ENCODE results near the gene ARHGEF7.

Gene ARHGEF7

DNA sequence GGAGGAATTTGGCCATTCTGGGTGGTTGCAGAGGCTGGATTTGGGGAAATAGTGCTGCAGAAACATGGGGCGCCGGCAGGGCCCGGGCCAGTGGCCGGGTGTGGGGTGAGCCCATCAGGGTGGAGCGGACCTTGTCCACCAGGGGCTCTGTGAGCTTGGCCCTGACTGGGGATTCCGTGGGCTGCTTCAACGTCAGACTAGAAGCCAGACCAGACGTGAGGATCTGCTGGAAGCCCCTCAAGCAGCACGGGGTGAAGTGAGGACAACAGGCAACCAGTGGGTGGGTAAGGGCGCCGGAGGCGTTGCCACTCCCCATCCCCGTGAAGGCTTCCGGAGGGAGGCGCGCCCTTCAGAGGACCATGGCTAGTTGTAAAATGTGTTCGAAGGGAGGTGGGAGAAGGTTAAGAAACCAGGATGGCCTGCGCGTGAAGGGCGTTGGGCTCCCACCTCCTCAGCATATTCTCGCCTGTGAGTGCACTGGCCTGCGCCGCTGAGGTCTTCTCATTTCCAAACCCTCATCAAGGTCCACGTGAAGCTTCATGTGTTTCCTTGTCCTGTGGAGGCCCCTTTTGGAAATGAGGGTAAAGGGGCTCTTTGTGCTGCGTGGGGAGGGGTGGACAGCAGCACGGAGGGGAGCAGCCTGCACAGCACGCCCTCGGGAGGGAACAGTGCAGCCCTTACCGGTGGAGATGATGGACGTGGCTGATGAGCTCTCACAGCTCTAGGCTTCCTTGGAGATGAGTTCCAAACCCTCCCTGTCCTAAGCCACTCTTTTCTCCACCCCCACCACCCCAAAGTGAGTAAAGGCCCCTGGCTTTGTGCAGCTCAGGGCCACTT is 213.7 kb downstream of the ARHGEF7 start:
- no peak for DNase-seq

DNA sequence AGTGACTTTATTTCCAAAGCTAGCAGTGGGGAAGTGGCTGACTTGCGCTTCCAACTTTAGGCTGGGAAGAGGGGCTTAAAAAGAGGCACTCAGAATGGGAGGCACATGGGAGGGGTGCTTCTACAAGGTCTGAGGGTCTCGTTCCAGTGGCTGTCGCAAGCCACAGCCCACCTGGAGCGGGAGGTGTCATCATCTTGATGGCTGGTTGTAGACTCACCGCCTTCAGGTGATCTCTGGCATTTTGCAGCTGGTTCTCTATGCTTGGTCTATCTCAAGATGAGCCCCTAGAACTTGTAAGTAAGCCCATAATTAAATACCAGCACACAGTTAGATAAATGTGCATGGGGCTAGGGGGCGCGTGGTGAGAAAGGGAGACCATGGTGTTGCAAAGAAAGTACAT is 214.5 kb downstream of the ARHGEF7 start:
- DNase-seq = no peak

DNA sequence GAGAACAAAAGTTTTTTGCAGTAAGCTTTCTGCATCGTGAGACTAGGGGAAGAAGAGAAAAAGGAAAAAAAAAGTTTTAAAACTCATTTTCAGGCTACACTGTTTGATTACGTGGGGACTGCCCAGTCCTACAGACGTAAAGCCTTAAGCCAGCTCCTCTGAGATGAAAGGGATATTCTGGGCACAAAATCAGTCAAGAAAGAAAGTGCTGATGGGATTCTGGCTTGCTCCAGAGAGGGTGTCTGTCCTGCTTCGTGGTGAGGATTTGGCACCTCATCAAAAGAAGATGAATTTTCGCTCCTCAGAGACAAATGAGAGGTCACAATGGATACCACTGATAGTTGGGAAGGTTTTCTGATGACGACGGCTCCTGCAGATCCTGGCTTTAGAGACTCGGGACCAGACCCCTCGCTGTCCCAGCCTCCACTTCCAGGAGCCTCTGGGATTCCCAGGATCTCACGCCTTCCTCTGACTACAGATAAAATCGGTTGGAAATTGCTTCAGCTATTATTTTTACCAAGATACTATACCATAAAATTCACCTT is 215.0 kb downstream of the ARHGEF7 start:
- DNase-seq = no peak

DNA sequence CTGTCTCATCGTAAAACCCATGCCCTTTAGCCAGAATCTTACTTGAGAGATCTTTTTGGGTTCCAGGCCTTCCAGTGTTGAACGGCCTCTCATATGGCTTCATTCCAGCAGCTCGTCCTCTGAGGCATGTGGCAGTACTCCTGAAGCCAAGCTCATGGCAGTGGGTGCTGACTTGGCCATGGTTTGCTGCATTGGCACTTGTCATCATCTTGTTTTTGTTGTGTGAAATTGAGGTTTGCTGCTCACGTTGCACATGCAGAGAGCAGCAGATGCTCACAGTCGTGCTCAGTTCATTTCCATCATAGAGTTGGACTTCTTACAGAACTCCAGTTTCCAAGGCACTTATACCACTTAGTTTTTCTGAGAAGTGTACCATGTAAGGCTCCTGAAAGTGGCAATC is 220.2 kb downstream of the ARHGEF7 start:
- DNase-seq = no peak

DNA sequence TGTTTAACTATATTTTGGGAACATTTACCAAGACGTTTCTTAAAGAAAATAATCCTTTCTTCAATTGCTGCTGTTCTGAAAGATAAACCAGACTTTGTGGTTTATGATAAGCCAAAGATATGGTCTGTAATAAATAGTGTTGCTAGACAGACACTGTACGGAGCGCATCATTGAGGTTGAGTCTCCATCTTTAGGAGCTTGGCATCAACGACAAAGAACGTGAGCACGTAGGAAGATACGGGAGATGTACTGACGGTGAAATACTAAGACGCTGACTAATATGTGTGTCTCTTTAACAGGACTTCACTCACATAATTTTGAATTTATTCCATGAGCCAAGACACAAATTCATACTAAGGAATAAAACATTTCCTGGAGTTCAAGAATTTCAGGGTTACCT is 221.6 kb downstream of the ARHGEF7 start:
- DNase-seq = no peak

DNA sequence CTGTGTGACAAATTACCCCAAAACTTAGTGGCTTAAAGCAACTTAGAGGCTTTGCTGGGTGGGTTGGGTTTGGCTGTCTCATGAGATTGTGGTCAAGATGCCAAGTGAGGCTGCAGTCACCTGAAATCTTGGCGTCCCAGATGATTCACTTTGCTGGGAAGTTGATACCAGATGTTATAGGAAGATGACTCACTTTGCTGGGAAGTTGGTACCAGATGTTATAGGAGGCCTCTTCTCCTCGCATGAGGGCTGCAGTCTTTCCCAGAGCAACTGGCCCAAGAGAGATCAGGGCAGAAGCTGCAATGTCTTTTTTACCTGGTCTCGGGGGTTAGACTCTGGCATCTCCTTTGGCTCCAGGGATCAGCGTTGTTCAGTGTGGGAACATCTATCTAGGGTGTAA is 222.1 kb downstream of the ARHGEF7 start:
- DNase-seq = no peak

DNA sequence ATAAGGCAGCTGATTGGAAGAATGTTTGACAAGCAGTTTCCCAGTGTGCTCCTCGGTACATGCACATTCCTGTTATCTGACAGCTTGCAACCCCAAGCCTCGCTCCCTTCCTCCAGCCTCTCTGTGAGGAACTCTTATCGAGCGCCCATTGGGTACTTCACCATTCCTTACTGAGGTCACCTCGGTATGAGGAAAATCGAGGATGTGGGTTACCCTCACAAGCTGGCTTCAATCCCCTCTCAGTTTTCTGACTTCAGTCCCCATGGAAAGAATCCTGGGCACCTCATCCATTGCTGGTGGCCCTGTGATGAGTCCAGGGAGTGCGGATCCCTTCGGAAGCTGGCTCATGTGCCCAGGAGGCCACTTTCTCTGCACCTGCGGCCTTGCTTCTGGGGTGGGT is 222.6 kb downstream of the ARHGEF7 start:
- no peak for DNase-seq

DNA sequence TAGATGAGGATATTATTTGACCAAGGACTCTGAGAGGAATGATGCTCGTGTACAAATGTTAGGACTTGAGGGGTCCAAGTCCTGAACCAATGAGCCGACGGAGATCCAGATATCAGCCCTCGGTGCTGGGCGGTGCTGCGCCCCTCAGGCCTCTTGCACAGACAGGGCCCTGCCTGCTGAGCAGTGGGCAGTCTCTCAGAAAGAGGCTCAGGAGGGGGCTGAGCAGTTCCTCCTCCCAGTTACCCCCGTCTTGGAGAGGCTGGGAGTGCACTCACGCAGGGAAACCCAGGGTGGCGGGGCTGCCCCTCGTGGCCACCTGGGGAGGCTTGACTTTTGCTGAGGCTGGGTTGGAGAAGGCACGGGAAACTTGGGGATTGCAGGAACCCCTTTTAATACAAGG is 223.7 kb downstream of the ARHGEF7 start:
- DNase-seq = no peak

DNA sequence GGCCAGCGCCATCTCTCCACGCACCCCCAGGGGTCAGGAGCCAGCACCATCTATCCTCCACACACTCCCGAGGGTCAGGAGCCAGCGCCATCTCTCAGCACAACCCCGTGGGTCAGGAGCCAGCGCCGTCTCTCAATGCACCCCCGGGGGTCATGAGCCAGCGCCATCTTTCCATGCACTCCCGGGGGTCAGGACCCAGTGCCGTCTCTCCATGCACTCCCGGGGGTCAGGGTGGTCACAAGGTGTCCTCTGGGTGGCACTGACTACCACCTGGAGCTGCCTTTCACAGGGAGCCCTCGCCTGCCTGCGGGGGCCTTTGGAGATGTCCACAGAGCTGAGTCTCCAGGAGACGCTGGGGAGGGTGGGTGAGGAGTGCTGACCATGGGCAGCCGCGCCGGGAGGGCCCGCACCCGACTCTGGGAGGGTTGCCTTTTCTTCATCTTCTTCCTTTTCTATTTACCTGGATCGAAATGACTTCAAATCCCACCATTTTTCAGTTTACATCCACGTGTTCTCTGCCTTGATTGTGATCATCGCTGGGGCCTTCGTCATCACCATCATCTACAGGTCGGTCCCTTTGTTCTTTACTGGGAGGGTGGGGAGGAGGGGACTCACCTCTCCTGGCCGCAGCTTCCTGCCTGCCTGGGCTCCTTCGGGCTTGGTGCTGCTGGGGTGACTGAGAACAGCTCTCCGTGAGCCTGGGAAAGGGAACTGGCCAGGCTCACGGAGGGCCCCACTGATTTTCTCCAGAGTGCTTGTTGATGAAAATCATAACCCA is 224.4 kb downstream of the ARHGEF7 start:
- DNase-seq = no peak

DNA sequence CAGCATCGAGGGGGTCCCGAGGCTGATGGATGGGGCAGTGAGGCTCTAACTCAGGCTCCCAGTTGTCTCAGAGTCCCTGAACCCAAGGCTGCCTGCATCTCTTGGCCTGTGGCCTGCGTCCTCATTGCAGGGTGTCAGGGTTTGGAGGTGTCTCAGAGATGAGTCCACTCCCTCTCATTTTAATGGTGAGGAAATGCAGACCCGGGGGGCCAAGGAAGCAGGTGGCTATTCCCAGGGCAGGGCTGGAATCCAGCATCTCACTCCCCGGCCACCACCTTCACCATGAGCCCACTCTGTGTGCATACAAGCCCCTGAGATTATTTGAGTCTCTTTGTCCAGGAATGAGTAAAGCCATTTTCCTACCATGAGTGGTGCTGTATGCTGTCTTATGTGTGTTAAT is 226.8 kb downstream of the ARHGEF7 start:
- DNase-seq = no peak

DNA sequence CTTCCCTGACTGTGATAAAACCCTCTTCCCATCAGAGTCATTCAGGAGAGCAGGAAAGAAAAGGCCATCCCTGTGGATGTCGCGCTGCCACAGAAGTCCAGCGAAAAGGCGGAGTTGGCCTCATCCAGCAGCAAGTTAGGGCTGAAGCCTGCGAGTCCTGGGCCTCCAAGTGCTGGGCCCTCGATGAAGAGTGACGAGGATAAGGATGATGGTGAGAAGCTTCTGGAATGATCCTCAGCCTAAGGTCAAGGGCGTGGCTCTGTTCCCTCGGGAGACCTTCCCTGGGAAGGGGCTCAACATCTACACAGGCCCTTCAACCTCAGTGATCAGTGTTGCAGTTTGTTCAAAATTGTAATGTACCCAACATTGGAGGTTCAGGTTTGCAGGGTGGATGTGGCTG is 227.6 kb downstream of the ARHGEF7 start:
- DNase-seq = no peak

DNA sequence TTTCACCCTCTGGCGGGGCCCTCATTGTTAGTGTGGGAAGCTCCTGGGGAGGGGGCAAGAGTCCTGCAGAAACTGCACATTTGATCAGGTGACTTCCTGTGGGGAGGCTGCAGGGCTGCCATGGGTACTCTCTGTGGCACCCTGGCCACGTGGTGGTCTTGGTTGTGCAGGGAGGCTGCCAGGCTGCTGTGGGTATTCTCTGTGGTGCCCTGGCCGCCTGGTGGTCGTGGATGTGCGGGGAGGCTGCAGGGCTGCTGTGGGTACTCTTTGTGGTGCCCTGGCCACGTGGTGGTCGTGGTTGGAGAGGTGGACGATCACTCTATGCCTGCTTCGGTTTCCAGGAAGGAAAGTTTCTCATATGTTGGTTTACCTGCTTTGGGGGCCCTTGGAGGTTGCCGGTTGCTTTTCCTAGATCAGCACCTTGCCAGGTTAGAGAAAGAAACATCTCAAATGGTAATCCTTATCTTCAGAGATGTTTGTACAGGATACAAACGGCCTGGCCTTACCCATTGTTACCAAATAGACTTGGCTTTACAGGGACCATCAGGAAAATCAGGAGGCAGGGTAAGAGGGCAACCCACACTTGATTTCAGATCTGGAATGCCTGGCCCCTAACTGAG is 228.2 kb downstream of the ARHGEF7 start:
- no peak for DNase-seq

DNA sequence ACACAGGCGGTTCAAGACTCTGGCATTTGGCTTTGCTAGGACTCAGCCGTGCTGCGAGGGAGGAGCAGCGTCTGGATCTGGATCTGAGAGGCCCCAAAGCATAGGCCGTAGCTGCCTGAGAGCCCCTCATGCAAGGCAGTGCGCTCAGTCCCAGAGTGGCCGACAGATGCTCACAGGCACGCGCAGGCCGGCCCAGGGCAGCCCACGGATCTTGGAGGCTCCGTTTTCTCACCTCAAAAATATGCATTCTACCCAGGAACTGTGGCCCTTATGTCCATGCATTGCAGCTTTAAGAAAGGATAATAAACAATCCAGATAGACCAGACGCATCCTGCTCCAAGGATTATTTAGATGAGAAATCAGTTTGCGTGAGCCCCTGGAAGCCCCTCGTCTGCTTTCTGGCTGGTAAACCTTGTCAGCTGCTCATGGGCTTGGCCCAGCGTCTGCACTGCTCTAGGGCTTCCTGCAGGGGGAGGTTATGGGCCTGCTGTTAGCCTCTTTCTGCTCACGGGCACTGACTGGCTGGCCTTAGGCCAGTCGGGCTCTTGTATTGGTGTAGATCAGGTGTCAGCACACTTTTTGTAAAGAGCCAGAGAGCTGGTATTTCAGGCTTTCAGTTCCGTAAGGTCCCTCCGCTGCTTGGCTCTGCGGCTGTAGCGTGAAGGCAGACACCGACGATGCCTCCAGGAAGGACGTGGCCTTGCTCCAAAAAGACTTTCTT is 229.5 kb downstream of the ARHGEF7 start:
- no peak for DNase-seq

DNA sequence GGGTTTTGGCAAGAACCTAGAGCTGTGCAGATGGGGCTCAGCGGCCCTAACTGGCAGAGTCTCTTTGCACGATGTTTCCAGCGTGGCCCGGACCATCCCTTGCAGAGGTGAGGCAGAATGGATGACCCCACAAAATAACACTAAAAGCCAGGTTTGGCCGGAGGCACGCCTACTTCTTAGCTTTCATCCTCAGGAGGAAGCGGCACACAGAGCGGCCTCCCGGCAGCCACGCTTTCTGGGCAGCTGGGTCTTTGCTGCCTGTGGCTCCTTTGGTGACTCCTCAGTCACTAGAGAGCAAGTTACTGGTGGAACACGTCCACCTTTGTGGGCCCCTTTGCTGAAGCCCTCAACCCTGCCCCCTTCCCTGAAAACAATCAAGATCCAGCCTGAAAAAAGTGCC is 230.6 kb downstream of the ARHGEF7 start:
- DNase-seq = no peak

DNA sequence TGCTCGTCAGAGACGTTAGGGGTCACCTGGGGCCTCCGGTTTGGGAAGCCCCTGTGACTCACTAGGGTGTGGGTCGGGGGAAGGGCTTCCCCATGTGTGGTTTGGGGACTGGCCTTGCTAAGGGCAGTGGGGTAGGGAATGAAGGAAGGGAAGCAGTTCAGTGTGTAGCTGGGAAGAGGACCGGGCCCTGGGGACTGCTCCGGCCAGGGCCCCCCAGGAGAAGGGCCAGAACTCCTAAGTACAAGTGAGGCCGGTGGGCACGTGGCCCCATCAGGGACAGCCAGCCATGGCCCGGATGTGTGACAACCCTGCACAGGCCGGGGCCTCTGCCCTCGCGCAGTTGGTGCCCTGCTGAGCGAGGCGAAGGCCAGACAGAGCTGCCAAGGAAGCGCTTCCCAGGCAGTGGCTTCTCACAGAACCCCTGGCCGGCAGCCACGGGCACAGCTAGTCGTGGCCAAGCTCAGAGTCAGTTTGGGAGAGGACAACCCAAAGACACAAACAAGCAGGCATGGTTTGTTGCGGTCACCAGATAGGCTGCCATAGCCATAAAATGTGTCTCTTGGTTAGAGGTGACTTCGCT is 231.1 kb downstream of the ARHGEF7 start:
- no peak for DNase-seq

DNA sequence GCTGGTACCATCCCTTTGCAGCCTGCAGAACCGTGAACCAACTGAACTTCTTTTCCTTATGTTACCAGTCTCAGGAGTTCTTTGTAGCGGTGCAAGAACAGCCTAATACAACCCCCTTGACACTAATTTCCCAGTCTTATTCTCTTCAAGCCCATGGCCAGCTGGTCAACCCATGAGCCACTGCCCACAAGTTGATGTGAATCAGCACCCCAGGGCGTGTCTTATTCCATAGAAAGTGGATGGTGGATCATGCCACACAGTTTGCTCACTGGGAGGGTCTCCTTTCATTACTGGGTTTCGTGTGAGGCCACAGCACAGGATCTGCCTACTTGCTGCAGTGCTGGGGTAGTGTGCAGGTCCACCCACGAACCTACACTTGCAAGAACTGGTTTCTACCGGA is 232.3 kb downstream of the ARHGEF7 start:
- no peak for DNase-seq

DNA sequence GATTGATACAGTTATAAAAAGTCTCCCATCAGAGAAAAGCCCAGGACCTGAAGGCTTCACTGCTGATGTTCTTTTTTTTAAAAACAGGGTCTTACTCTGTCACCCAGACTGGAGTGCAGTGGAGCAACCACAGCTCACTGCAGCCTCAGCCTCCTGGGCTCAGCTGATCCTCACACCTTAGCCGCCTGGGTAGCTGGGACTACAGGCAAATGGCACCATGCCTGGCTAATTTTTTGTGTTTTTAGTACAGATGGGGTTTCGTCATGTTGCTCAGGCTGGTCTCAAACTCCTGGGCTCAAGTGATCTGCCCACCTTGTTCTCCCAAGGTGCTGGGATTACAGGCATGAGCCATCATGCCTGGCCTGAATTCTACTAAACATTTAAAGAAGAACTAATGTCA is 238.4 kb downstream of the ARHGEF7 start:
- DNase-seq = no peak

DNA sequence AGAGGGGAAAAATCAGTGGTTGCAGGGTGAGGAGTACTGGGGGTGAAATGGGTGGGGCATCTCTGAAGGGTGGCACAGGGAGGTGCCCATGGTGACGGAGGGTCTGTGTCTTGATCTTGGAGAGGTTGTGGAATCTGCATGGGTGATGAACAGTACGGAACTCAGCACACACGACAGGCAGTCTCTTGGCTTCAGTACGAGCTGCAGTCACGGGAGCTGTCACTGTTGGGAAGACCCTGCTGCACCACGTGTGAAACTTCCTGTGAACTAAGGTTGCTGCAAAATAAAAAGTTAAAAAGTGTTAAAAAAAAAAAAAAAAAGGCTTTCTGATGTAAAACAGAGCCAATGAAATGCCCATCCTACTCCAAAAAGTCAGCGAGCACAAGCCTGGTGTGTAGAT is 239.7 kb downstream of the ARHGEF7 start:
- no peak for DNase-seq

All from T-helper 1 cell (primary cell).